ENCODE results near the gene ERLIN1. TPM values are rescaled to one million over a fixed set of nuclear protein-coding genes. Genes with fewer than 3 reads are reported as not detected.

The ERLIN1 gene
- total and polyA plus RNA-seq, 10 of the 15 experiments (the other 5 are each of a cell fraction or from before 2014, with no cell fraction given): 4.9 to 21.7 (median 13.0) TPM

- BruUV-seq (replicated peaks): no TSS peak
- WGBS (ENCODE audit: insufficient coverage, insufficient replicate concordance, low lambda C conversion rate, missing lambda C conversion rate): 0% methylated on average over 4 of the region's 4 CpGs
- peaks cover 0 to 7% of the 10 kb centered on the region in 2 experiments; a peak in 1 of 4 replicates for H3K36me3 ChIP-seq (ENCODE audit: control insufficient read depth in 2 of 2, insufficient read depth in 2 of 2, low read length in 1 of 2)
- H3K27me3 ChIP-seq (replicated peaks in 1 of 2; ENCODE audit: control insufficient read depth in 2 of 2, insufficient read depth in 2 of 2, low read length in 1 of 2): no peaks in the 10 kb centered on the region
- ChIA-PET POLR2A (interaction anchor here (1.2 to 2.4 kb wide), 3 partner anchors 10 to 189 kb away, joined by 3 to 7 read pairs (median 5); no protein-coding TSS in a partner anchor), SMC1A (ENCODE audit: uncharacterized antibody, unreplicated experiment) (interaction anchor here (0.7 to 2.5 kb wide), 9 partner anchors 10 to 213 kb away, joined by 3 to 15 read pairs (median 5); no protein-coding TSS in a partner anchor), CTCF (interaction anchor here (0.6 to 1.6 kb wide), 7 partner anchors 9 to 339 kb away, joined by 3 to 5 read pairs (median 4); no protein-coding TSS in a partner anchor), RAD21 (ENCODE audit: unreplicated experiment) (interaction anchor here (1.2 to 1.7 kb wide), 3 partner anchors 15 to 339 kb away, joined by 3 to 5 read pairs (median 4); no protein-coding TSS in a partner anchor)
- peaks cover 47% of the 10 kb centered on the region for H3K79me2 ChIP-seq (ENCODE audit: control insufficient read depth, insufficient read depth, low read length)
- peak overlapping the region; percentile 80 for H3K9ac ChIP-seq (ENCODE audit: control insufficient read depth, insufficient read depth, low read length)
- H3K9me3 ChIP-seq (replicated peaks; ENCODE audit: control insufficient read depth, insufficient read depth, low read length): no peaks in the 10 kb centered on the region
- FAIRE-seq (no peak), ATAC-seq (peak; percentile 40), DNase-seq (ENCODE audit: low read depth, low spot score) (no peak)
- H3K4me2 ChIP-seq (ENCODE audit: control insufficient read depth, insufficient read depth): peak overlapping the region; percentile 52
- peak overlapping the region; percentile 91 for H3K4me3 ChIP-seq
- H3K4me1 ChIP-seq (ENCODE audit: control insufficient read depth, insufficient read depth, low read length): peaks cover 6% of the 10 kb centered on the region
- in situ Hi-C loops (cut with MboI) (no loop called here), intact Hi-C loops (cut with micrococcal nuclease; ENCODE audit: unreplicated experiment) (loop anchor here (10.0 kb wide), 2 partner anchors 210 to 340 kb away; no protein-coding TSS in a partner anchor)
- H2AFZ ChIP-seq (ENCODE audit: control insufficient read depth, low read depth, low read length): 0 out of 2 replicates have a peak overlapping the region, but pooled peaks have one; percentile 9
- H3K27ac ChIP-seq (ENCODE audit: control insufficient read depth, insufficient read depth): peak overlapping the region; percentile 1; the same call in 1 of the 2 replicates
- no peaks in the 10 kb centered on the region for H4K20me1 ChIP-seq (ENCODE audit: control insufficient read depth, insufficient read depth)
- TF ChIP-seq SUZ12 (IDR thresholded peaks at IDR 0.05; ENCODE audit: unreplicated experiment) (no peak), POLR2AphosphoS2 (IDR thresholded peaks at IDR 0.05; ENCODE audit: low read depth, low read length) (no peak), E4F1 (IDR thresholded peaks at IDR 0.05; ENCODE audit: borderline replicate concordance, partially characterized antibody) (no peak), ESRRA (IDR thresholded peaks at IDR 0.05; ENCODE audit: low read length) (no peak), ZNF217 (IDR thresholded peaks at IDR 0.05) (no peak), HDAC2 (IDR thresholded peaks at IDR 0.05) (no peak), NFIC (IDR thresholded peaks at IDR 0.05; ENCODE audit: low read depth, low read length) (no peak), JUND (IDR thresholded peaks at IDR 0.05; ENCODE audit: low read depth, low read length) (no peak), POU2F2 (IDR thresholded peaks at IDR 0.05; ENCODE audit: borderline replicate concordance, low read depth, low read length) (no peak), RUNX3 (IDR thresholded peaks at IDR 0.05; ENCODE audit: low read length) (no peak), NR2F1 (conservative IDR thresholded peaks at IDR 0.05) (no peak), DPF2 (IDR thresholded peaks at IDR 0.05) (no peak)
- TF ChIP-seq, protein P1, sequence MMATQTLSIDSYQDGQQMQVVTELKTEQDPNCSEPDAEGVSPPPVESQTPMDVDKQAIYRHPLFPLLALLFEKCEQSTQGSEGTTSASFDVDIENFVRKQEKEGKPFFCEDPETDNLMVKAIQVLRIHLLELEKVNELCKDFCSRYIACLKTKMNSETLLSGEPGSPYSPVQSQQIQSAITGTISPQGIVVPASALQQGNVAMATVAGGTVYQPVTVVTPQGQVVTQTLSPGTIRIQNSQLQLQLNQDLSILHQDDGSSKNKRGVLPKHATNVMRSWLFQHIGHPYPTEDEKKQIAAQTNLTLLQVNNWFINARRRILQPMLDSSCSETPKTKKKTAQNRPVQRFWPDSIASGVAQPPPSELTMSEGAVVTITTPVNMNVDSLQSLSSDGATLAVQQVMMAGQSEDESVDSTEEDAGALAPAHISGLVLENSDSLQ (IDR thresholded peaks at IDR 0.05): no peak
- TF ChIP-seq, protein P2, sequence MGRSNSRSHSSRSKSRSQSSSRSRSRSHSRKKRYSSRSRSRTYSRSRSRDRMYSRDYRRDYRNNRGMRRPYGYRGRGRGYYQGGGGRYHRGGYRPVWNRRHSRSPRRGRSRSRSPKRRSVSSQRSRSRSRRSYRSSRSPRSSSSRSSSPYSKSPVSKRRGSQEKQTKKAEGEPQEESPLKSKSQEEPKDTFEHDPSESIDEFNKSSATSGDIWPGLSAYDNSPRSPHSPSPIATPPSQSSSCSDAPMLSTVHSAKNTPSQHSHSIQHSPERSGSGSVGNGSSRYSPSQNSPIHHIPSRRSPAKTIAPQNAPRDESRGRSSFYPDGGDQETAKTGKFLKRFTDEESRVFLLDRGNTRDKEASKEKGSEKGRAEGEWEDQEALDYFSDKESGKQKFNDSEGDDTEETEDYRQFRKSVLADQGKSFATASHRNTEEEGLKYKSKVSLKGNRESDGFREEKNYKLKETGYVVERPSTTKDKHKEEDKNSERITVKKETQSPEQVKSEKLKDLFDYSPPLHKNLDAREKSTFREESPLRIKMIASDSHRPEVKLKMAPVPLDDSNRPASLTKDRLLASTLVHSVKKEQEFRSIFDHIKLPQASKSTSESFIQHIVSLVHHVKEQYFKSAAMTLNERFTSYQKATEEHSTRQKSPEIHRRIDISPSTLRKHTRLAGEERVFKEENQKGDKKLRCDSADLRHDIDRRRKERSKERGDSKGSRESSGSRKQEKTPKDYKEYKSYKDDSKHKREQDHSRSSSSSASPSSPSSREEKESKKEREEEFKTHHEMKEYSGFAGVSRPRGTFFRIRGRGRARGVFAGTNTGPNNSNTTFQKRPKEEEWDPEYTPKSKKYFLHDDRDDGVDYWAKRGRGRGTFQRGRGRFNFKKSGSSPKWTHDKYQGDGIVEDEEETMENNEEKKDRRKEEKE (IDR thresholded peaks at IDR 0.05): no peak
- TF ChIP-seq, protein P3, sequence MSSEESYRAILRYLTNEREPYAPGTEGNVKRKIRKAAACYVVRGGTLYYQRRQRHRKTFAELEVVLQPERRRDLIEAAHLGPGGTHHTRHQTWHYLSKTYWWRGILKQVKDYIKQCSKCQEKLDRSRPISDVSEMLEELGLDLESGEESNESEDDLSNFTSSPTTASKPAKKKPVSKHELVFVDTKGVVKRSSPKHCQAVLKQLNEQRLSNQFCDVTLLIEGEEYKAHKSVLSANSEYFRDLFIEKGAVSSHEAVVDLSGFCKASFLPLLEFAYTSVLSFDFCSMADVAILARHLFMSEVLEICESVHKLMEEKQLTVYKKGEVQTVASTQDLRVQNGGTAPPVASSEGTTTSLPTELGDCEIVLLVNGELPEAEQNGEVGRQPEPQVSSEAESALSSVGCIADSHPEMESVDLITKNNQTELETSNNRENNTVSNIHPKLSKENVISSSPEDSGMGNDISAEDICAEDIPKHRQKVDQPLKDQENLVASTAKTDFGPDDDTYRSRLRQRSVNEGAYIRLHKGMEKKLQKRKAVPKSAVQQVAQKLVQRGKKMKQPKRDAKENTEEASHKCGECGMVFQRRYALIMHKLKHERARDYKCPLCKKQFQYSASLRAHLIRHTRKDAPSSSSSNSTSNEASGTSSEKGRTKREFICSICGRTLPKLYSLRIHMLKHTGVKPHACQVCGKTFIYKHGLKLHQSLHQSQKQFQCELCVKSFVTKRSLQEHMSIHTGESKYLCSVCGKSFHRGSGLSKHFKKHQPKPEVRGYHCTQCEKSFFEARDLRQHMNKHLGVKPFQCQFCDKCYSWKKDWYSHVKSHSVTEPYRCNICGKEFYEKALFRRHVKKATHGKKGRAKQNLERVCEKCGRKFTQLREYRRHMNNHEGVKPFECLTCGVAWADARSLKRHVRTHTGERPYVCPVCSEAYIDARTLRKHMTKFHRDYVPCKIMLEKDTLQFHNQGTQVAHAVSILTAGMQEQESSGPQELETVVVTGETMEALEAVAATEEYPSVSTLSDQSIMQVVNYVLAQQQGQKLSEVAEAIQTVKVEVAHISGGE (CRISPR knock-in tag; IDR thresholded peaks at IDR 0.05): no peak
Measured at GRCh38 chr10:100184840-100185239, 989 bp downstream of the ERLIN1 start.
